A375 (cell line): ENCODE data around the gene HAGH. TPM values are rescaled to one million over a fixed set of nuclear protein-coding genes. Genes with fewer than 3 reads are reported as not detected.

Experiments used
- total RNA-seq: library from RNA; depleted of rRNA; stranded (reverse); fragments of >200 nt; shearing (Covaris generic); gene quantifications from 2 replicates; pipeline ENCODE4 v1.2.3, GENCODE V29; 2014; rRNA removed

The HAGH gene
- 113 and 133 TPM in 2 replicates for total RNA-seq

DNA sequence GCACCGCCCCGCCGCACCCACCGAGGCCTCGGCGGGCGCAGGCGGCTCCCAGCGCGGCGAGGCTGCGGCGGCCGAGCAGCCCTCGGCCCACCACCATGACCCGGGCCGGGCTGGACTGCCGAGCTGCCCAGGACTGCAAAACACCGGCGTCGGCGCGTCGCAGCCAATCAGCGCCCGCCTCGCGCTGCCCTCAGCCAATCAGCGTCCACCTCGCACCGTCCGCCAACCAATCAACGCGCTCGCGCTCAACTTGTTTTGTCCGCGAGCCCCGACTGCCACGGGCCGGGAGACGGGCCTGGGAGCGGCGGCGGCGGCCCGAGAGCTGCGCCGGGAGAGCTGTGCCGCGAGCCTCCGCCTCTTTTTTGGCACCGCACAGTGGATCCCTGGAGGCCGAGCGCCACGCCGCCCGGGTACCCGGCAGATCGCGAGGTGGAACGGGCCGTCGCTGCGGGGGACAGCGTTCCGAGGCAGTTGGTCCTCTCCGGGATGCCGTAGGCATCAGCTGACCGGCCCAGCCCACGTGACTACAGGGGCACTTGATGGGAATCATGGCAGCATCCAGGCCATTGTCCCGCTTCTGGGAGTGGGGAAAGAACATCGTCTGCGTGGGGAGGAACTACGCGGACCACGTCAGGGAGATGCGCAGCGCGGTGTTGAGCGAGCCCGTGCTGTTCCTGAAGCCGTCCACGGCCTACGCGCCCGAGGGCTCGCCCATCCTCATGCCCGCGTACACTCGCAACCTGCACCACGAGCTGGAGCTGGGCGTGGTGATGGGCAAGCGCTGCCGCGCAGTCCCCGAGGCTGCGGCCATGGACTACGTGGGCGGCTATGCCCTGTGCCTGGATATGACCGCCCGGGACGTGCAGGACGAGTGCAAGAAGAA is at the start of gene HAGH, which contains the start of gene FAHD1:
Gene HAGH, minus strand, starts transcription at position 135 of the 883 bp plus-strand sequence. Its CDS starts 38 bp downstream, at position 97.
Gene FAHD1, plus strand, starts transcription at position 516 of the 883 bp plus-strand sequence. Its CDS starts 33 bp downstream, at position 549.

DNA sequence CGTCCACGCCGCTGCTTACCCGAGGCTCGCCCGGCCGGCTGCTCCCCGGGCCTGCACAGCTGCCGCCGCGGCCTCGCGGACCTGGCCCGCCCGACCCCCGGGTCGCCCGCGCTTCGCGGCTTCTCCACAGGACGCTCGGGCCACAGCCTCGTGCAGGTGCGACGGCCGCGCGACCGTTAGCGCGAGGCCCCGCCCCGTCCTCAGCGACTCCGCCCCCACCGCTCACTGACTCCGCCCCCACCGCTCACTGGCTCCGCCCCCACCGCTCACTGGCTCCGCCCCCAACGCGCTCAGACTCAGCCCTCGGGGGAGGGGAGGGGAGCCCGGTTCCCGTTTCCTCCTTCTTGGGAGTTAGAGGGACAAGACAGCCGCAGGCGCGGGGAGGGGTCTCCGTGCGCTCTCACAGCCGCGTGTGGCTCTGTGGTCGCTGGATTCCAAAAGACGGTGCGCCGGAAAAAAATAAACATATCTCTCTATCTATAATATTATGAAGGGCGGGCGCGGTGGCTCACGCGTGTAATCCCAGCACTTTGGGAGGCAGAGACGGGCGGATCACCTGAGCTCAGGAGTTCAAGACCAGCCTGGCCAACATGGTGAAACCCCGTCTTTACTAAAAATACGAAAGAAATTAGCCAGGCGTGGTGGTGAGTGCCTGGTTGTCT is 45.5 kb upstream of the HAGH start, which contains the start of gene MEIOB:
Gene MEIOB, minus strand, starts transcription at position 191 of the 662 bp plus-strand sequence. CDS start 3,989 bp downstream, outside the sequence.

DNA sequence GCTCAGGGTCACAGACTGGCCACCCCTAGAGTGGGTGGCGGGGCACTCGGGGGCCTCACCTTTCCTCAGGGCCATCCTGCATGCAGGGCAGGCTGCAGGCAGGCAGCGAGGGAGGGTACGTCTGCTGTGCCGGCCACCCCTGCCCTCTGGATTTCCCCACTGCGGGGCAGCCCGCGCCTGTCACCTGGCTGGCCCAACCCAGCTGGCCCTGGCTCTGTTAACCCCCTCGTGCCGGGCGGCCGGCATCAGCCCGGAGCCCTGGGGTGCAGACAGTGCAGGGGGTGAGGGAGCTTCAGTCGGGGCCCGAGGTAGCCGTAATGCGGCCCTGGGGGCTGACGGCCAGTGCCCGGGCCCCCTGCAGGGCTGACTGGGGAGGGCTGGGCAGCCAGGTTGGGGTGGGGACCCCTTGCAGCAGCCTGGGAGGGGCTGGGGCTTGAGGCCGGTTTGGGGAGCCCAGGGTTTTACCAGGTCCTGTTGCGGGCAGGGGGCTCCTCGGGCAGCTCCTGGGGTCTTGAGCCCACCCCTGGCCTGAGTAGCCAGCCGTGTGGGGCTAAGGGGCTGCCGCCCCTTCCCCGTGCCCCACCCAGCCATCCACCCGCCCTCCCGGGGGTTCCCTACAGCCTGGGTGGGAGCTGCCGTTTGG is 32.9 kb downstream of the HAGH start, which contains the start of gene IGFALS:
Gene IGFALS, minus strand, starts transcription at position 128 of the 643 bp plus-strand sequence. Its CDS starts 53 bp downstream, at position 75.

DNA sequence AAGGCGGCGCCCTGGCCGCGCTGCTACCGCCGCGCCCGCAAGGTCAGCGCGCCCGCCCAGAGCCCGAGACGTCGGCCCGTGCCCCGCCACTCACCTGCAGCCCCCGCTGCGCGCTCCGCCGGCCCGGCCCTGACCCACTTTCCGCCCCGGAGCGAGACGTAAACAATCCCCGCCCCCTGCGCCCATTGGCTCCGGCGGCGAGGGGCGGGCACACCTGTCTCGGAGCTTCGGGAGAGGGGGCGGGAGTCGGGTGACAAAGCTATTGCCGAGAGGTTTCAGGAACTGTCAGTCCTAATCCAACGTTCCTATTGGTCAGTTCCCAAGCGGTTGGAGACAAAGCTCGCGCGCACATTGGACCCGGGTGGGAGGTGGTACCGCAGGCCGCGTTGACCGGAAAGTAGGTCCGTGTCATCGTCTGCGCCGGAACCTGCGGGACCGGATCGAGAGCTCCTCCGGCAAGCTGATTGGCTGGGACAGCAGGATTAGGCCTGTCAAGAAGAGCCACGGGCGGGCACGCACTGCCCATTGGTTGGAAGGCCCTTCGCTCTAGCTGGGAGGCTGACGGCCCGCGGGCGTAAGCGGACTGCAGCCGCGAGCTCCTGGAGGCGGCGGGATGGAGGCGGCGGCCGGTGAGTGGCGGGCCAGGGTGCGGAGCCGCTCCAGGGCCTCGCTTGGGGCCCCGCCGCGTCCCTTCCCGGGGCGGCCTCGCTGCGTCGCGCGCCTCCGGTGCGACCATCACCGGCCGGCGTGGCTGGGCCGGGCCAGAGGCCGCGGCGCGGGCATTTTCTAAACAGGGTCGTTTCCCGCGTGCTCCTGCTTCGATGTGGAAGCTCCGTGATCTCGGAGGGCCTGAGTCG is 44.0 kb downstream of the HAGH start, which contains the start of the genes NUBP2 and SPSB3:
Gene NUBP2, plus strand, starts transcription at position 553 of the 857 bp plus-strand sequence. Its CDS starts 61 bp downstream, at position 614.
Gene SPSB3, minus strand, starts transcription at position 164 of the 857 bp plus-strand sequence. CDS start 1,088 bp downstream, outside the sequence.

DNA sequence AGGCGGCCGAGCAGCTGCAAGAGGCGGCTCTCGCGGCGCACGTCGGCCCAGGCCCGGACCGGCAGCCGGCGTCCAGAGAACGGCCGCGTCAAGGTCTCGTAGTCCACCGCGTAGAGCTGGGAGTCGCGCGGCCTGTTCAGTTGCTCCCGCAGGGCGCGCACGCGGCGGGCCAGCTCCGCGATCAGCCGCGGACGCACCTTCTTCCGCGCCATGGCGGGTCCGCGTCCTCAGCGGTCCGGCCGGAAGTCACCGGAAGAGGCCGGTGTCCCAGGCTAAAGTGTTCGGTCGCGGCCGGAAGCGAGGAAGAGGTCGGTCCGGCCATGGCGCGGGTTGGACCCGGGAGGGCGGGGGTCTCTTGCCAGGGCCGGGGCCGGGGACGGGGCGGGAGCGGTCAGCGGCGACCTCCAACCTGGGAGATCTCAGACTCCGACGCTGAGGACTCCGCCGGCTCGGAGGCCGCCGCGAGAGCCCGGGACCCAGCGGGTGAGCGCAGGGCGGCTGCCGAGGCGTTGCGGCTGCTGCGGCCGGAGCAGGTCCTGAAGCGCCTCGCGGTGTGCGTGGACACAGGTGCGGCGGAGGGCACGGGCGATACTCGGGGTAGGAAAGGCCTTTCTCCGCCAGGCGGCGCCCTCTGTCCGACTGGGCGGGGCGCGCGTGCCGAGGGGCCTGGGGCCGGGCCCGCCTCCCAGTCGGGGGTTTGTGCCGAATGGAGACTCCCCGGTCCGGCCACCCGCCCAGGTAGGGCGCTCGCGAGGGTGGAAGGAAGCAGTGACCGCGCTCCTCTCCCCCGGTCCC is 53.5 kb downstream of the HAGH start, which contains the start of gene MRPS34:
Gene MRPS34, minus strand, starts transcription at position 227 of the 795 bp plus-strand sequence. Its CDS starts 15 bp downstream, at position 212.

DNA sequence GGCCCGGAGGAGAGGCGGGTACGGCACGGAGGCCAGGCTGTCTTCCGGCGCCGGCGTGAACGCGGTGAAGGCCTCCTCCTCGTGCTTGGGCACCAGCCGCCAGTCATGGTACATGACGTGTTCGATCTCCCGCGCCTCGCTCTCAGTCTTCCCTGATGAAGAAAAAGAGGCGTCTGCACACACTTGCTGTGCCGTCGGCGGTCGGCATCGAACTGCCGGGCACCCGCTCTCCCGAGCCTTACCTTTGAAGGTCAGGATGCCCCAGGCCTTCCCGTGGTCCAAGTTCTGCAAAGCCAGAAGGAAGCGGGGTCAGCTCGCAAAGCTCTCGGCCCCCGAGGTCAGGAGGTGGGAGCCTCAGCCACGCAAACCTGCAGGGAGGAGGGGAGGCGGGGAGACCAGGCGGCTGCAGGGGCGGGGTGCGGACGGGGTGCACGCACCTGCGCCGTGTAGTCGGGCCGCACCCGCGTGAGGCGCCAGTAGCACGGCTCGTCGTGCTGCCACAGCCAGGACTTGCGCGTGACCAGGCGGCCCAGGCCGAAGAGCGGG is 54.2 kb downstream of the HAGH start, which contains the start of gene EME2:
Gene EME2, plus strand, starts transcription at position 449 of the 546 bp plus-strand sequence. CDS start 418 bp downstream, outside the sequence.

DNA sequence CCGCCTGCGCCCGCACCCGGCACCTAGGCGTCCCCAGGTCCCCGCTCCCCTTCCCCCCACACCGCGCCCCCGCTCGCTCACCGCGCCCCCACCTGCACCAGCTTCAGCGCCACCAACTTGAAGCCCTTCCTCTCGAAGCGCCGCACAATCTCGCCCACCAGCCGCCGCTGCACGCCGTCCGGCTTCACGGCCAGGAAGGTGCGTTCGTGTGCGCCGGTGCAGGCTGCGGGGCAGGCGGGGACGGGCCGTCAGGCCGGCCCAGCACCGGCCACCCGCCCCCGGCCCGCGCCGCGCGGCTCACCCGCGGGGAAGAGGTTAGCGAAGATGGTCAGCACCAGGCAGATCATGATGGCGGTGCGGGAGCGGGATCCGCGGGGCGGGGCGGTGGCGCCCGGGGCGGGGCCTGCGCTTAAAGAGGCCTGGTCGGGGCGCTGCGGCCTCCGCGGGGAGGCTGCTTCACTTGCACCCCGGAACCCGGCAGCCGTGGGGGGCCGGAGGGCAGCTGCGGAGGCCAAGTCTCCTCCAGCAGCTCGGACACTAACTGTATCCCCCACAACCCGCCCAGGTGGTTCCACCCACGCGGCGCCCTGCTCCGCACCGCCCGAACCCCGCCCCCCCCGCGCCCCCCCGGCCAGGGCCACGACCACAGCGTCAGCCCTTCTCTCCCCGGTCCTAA is 55.3 kb downstream of the HAGH start, which contains the start of gene NME3:
Gene NME3, minus strand, starts transcription at position 356 of the 676 bp plus-strand sequence. Its CDS starts 9 bp downstream, at position 347.

Other genes with a start within 250 kb of the HAGH start
- 19.3 and 21.7 TPM in 2 replicates for gene IFT140, start 214.8 kb downstream of the HAGH start, total RNA-seq
- 9.0 and 9.2 TPM in 2 replicates for gene CRAMP1, start 214.5 kb downstream of the HAGH start, total RNA-seq
- 71.8 and 72.4 TPM in 2 replicates for gene JPT2, start 148.5 kb downstream of the HAGH start, total RNA-seq
- gene MAPK8IP3, start 120.6 kb downstream of the HAGH start, total RNA-seq = 74.2 and 79.0 TPM in 2 replicates
- gene NME3, start 55.3 kb downstream of the HAGH start, total RNA-seq = 89.3 and 122 TPM in 2 replicates
- gene EME2, start 54.0 kb downstream of the HAGH start, total RNA-seq = 21.4 and 22.7 TPM in 2 replicates
- 187 and 223 TPM in 2 replicates for gene MRPS34, start 53.7 kb downstream of the HAGH start, total RNA-seq
- 51.4 and 57.6 TPM in 2 replicates for gene SPSB3, start 44.3 kb downstream of the HAGH start, total RNA-seq
- gene NUBP2, start 43.9 kb downstream of the HAGH start, total RNA-seq = 132 and 137 TPM in 2 replicates
- gene IGFALS, start 33.1 kb downstream of the HAGH start, total RNA-seq = 0.29 TPM in 1 of 2 replicates, not detected in the other
- 30.1 and 30.2 TPM in 2 replicates for gene FAHD1, start 381 bp upstream of the HAGH start, total RNA-seq
- not detected in 2 replicates for gene MEIOB, start 45.3 kb upstream of the HAGH start, total RNA-seq
- gene HS3ST6, start 91.6 kb upstream of the HAGH start, total RNA-seq = not detected in 2 replicates
- gene MSRB1, start 116.4 kb upstream of the HAGH start, total RNA-seq = 8.5 and 10.2 TPM in 2 replicates
- gene RPL3L, start 127.9 kb upstream of the HAGH start, total RNA-seq = not detected in 2 replicates
- 551 and 557 TPM in 2 replicates for gene NDUFB10, start 132.7 kb upstream of the HAGH start, total RNA-seq
- 4,459 and 5,166 TPM in 2 replicates for gene RPS2, start 138.0 kb upstream of the HAGH start, total RNA-seq
- not detected in 2 replicates for gene RNF151, start 140.0 kb upstream of the HAGH start, total RNA-seq
- gene TBL3, start 145.2 kb upstream of the HAGH start, total RNA-seq = 72.8 and 74.0 TPM in 2 replicates
- 0.23 TPM in 1 of 2 replicates, not detected in the other for gene NOXO1, start 154.6 kb upstream of the HAGH start, total RNA-seq
- 46.0 and 50.1 TPM in 2 replicates for gene GFER, start 157.4 kb upstream of the HAGH start, total RNA-seq
- gene SYNGR3, start 163.1 kb upstream of the HAGH start, total RNA-seq = 1.6 and 2.0 TPM in 2 replicates
- gene ZNF598, start 183.0 kb upstream of the HAGH start, total RNA-seq = 59.6 and 76.5 TPM in 2 replicates
- gene NPW, start 193.0 kb upstream of the HAGH start, total RNA-seq = 1.0 and 1.5 TPM in 2 replicates
- gene NHERF2, start 200.1 kb upstream of the HAGH start, total RNA-seq = 113 and 117 TPM in 2 replicates
- 58.6 and 71.2 TPM in 2 replicates for gene NTHL1, start 221.0 kb upstream of the HAGH start, total RNA-seq
- 75.3 and 90.4 TPM in 2 replicates for gene TSC2, start 221.2 kb upstream of the HAGH start, total RNA-seq